NCI-H2196 (cell line): ENCODE results near the gene SLC46A3.
A peak's percentile ranks its signal among the peaks of the same experiment; 100 is the strongest.
"Not testable (repeated sequence)": the region's sequence is repeated elsewhere in the genome, so short reads cannot be mapped to it uniquely, and the experiment has no call there.

Experiments used
- DNase-seq: peaks from one replicate; lab custom pipeline; 2025; ENCODE audit not compliant: unreplicated experiment; lab: John Stamatoyannopoulos, UW

Gene SLC46A3

GRCh38 chr13:28718543-28719226 lies at the start of gene SLC46A3:
Gene SLC46A3, minus strand, starts transcription at chr13:28718970. Its CDS starts 972 bp downstream, at chr13:28717998.
- DNase-seq = no peak

GRCh38 chr13:28763887-28764286 lies 45.1 kb upstream of the SLC46A3 start:
- DNase-seq = no peak

GRCh38 chr13:28761586-28761985 lies 42.8 kb upstream of the SLC46A3 start:
- no peak for DNase-seq

- no peak for DNase-seq
Measured at GRCh38 chr13:28755546-28755870, 36.7 kb upstream of the SLC46A3 start.

DNA sequence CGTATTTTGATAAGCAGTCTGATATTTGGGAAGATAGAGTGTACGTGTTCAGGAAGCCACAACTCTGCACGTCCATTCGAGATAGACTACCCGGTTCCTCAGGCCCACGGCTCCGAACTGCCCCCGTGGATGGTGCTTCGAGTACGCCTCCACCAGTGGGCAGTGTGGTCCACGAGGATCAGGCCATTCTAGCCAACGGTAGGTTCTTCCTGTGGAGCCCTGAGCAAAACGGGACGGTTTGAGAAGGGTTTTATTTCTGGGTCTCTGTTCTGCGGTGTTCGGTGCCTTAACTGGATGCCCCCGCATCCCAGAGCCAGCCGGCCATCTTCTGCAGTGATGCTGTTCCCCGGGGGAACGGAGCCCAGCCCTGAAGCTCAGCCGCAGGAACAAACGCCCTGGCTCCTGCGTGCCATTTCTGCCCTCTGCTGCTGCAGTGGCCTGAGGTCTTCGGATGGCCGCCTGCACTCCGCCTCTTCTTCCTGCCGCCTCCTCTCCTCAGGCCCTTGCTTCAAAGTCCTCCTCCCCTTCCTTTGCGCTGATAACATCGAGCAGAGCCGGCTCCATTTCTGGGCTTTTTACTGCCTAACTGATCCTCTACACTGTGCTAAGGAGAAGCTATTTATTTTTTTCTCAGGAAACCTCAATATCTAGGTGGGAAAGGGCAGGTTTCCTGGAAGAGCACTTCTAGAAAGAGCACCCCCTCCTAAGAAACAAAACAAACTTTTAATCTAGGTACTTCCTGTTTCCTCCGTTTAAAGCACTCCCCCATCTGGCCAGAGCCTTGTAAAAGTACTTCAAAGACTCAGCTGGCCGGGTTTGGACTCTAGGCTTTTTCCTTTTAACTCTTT lies 36.2 kb upstream of the SLC46A3 start:
- no peak for DNase-seq

GRCh38 chr13:28753946-28754345 lies 35.2 kb upstream of the SLC46A3 start:
- no peak for DNase-seq

DNA sequence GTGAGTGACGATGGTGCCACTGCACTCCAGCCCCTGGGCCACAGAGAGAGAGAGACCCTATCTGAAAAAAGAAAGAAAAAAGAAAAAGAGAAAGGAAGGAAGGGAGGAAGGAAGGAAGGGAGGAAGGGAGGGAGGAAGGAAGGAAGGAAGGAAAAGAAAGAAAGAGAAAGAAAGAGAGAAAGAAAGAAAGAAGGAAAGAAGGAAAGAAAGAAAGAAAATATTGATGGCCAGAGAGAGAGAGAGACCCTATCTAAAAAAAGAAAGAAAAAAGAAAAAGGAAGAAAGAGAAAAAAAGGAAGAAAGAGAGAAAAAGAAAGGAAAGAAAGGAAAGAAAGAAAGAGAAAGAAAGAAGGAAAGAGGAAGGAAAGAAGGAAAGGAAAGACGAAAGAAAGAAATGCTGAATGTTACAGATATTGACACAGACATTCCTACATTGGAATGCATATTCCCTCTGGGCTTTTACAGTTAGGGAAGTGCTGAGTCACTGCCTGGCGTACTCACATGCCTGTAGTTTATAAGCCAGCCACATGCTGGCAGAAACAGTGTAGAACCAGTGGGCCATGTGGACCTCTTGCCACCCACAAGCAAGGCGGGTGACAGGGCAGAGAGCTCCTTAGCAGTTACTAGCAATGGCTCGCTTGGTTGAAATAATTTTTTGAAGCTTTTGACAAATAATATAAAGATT lies 34.6 kb upstream of the SLC46A3 start:
- no peak for DNase-seq

GRCh38 chr13:28751175-28751960 lies 32.6 kb upstream of the SLC46A3 start:
- DNase-seq = no peak

DNA sequence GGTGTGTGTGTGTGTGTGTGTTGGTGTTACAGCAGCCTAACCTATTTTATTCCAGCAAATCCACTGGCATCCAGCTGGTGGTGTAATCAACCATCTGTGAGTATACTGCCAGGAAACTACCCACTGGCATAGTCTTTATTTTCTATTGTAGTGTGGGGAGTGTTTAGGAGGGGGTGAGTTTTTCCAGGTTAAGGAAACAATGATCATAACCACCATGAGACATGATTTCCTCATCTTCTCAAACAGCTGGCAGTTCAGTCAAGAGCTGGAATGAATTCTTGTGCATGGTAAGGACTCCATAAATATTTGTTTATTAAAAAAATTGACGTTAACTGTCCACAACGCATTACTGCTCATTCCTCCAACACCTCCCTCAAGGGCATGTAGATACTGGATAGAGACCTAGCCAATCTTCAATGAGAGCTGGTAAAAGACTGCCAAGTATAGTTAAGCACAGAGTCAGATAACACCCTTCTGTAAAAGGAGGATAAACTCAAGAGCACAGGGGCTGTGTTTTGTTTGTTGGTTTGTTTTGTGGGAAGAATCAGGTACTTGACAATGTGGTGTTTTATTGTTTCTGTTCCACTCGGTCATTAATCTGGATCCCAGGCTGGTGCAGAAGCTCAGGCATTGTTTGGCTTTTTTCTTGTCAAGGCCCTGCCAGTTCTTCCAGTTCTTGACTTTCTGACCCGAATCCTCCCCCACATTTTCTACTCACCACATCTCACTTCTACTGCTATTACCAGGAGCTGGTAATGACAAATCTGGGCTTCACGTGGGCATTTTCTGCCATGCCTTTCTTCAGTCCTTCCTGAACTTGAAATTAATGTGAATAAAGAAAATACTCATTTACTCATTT lies 31.6 kb upstream of the SLC46A3 start:
- peak; percentile 23 for DNase-seq

DNA sequence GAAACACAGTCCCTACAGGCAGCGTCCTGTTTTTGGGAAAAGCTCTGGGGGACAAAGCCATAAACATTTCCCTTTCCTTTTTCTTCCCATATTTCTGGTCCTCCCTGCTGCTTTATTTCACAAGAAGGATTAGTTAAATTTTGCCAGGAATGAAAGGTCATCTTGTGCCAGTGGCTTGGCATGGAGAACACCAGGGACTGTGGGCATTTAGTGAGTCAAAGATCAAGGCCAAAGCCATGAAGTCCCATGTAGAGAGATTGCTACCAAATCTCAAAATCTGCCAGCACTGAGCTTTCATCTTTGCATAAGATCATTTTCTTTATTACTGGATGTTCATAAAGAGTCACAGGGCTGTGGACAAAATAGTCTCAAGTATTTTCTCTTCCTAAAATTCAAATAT lies 29.1 kb upstream of the SLC46A3 start:
- DNase-seq = no peak

- no peak for DNase-seq
Measured at GRCh38 chr13:28746287-28746612, 27.5 kb upstream of the SLC46A3 start.

DNA sequence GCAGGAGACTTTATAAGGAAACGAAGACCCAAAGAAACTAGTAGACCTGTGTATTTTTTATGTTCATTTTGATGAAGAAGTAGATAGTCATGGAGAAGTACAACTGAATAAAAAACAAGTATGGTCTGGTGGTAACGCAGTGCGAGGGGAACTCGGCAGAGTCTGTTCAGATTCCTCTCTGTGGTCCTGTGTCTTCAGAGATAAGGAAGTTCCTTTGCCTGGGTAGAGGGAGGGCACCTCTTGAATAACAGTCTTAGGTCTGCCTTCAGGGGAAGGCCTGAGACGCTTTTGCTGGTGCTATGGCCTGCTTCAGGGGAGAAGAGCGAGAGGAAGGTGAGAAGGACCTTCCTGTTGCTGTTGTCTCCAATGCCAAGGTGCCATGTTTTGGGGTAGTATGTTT lies 25.9 kb upstream of the SLC46A3 start:
- DNase-seq = no peak

GRCh38 chr13:28744091-28744536 lies 25.3 kb upstream of the SLC46A3 start:
- no peak for DNase-seq

GRCh38 chr13:28743499-28744083 lies 24.8 kb upstream of the SLC46A3 start:
- no peak for DNase-seq

GRCh38 chr13:28743020-28743419 lies 24.2 kb upstream of the SLC46A3 start:
- DNase-seq = no peak

- DNase-seq = not testable (repeated sequence)
Measured at GRCh38 chr13:28742445-28742844, 23.7 kb upstream of the SLC46A3 start.

- no peak for DNase-seq
Measured at GRCh38 chr13:28741084-28741491, 22.3 kb upstream of the SLC46A3 start.

- DNase-seq = no peak
Measured at GRCh38 chr13:28739376-28739775, 20.6 kb upstream of the SLC46A3 start.

DNA sequence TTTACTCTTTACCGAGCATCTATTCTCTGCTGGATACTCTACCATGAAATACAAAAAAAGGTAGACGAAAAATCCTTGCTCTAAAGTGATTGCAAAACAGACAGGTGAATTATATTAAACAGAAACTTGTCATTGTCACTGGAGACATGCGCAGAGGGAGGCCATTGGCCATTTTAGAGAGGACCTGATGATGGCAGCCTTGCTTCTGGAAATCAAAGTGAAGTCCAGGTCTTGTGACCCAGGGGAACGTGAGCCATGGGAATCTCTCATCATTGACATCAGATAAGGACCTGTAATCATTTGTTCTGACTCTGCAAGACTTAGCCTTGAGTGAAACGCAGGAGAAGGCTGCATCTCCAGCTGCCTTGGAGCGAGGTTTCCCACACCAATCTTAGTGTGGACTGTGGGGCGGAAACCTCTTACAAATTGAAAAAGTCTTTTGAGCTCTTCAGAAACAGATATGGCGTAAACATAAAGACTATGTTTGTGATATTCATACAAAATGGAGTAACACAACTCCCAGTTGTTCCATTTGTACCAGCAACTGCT lies 16.8 kb upstream of the SLC46A3 start:
- DNase-seq = no peak

DNA sequence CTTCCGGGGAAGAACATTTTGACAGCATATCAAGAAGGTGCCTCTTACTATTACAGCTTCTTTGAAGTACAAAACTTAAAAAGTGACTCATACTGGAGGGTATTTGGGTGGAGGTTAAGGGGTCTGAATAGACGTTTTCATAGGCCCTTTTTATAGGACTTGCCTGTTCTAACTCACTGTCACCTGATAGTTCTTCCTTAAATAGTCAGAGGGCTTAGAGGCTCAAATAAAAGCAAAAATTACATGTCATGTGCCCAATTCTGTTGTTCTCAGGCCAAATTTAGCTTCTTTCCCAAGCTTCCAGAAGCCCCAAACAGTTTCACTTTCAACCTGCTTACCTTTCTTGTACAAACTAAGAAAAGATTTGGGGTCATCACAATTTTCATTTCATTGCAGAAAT lies 16.1 kb upstream of the SLC46A3 start:
- no peak for DNase-seq
